A549 treated with CpdA at 1 μM for 4 hours (cell line): ENCODE data around the gene SH3RF3. TPM values are rescaled to one million over a fixed set of nuclear protein-coding genes. Genes with fewer than 3 reads are reported as not detected.

Experiments used
- total RNA-seq: library from RNA; stranded (reverse); fragments of 200-300 nt; extraction: Qiagen RNA extraction; gene quantifications from 5 replicates; pipeline ENCODE4 v1.2.3, GENCODE V29; 2022; ENCODE audit warnings: low read depth

The SH3RF3 gene
- 0.37 to 0.48 TPM (median 0.38 TPM) in 5 replicates for total RNA-seq

DNA sequence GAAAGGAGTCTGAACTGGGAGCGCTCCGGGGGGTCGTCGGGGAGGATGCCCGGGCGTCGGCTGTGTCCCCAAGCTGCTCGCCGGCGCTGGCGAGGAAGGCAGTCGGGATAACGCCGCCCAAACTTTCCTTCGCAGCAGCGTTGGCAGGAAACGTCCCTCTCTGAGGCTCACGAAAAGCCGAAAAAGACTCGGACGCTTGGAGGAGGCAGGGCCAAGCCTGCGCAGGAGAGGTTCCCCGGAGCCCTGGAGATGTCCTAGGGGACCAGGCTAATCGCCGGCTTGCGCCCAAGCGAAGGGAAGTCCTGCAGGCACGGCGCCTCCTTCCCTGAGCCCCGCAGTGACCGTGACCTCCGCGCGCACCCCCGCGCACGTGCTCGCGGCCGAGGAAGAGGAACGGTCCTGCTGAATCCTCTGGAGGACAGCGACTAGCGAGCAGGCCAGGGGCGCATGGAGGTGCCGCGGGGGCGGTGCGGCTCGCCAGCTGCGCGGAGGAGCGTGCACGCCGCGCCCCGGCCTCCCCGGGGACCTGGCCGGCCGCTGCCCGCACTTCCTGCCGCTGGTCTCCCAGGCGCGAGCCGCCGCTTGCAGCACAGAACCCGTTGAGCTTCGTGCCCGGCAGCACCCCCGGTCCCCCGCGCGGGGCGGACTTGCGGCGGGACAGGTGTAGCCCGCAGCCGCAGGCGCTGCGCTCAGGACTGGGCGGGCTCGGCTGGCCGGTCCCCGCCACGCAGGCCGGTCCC lies at the start of gene SH3RF3:
Gene SH3RF3, plus strand, starts transcription at position 590 of the 740 bp plus-strand sequence.

Other genes starting within 250 kb of the SH3RF3 start
- gene EDAR, start 140.0 kb upstream of the SH3RF3 start, total RNA-seq: 0.01 TPM in 1 of 5 replicates, not detected in the others